ENCODE data around the gene PCTP.

PCTP gene

GRCh38 chr17:55763856-55764255 lies 13.0 kb downstream of the PCTP start:
- H3K27me3 ChIP-seq (ENCODE audit: low read length), result no peaks in the 10 kb centered on the region
- H3K27ac ChIP-seq (ENCODE audit: low read depth, low read length), result no peak overlapping the region
- no peaks in the 10 kb centered on the region for H3K9me2 ChIP-seq (replicated peaks; ENCODE audit: insufficient read depth, low read length)
- TF ChIP-seq EZH2phosphoT487 (conservative IDR thresholded peaks at IDR 0.05; ENCODE audit: low read length) (no peak), CTCF (IDR thresholded peaks at IDR 0.05; ENCODE audit: insufficient read depth, low read length, poor library complexity, severe bottlenecking) (no peak)
- no peaks in the 10 kb centered on the region for H3K79me2 ChIP-seq (ENCODE audit: insufficient read depth, low read length)
- H3K4me2 ChIP-seq (ENCODE audit: low read depth, low read length, poor library complexity, severe bottlenecking), result no peak overlapping the region
- H3K36me3 ChIP-seq (ENCODE audit: low read length), result no peaks in the 10 kb centered on the region
- H3K9me3 ChIP-seq (ENCODE audit: insufficient read depth, low read length), result no peaks in the 10 kb centered on the region
- no peaks in the 10 kb centered on the region for H4K20me1 ChIP-seq (ENCODE audit: low read depth, low read length)
- H3K4me3 ChIP-seq (ENCODE audit: insufficient read depth, low read length, poor library complexity, severe bottlenecking), result no peak overlapping the region
- H2AFZ ChIP-seq (ENCODE audit: low read depth, low read length, severe bottlenecking), result no peak overlapping the region
- no peak overlapping the region for H3K9ac ChIP-seq (ENCODE audit: low read length)
- H3F3A ChIP-seq (ENCODE audit: insufficient read depth), result no peaks in the 10 kb centered on the region

- H3K9me3 ChIP-seq (ENCODE audit: insufficient read depth, low read length), result no peaks in the 10 kb centered on the region
- H4K20me1 ChIP-seq (ENCODE audit: low read depth, low read length), result no peaks in the 10 kb centered on the region
- no peaks in the 10 kb centered on the region for H3F3A ChIP-seq (ENCODE audit: insufficient read depth)
- no peak overlapping the region for H3K27ac ChIP-seq (ENCODE audit: low read depth, low read length)
- no peaks in the 10 kb centered on the region for H3K79me2 ChIP-seq (ENCODE audit: insufficient read depth, low read length)
- TF ChIP-seq EZH2phosphoT487 (conservative IDR thresholded peaks at IDR 0.05; ENCODE audit: low read length), result no peak
- no peak for TF ChIP-seq CTCF (IDR thresholded peaks at IDR 0.05; ENCODE audit: insufficient read depth, low read length, poor library complexity, severe bottlenecking)
- no peaks in the 10 kb centered on the region for H3K27me3 ChIP-seq (ENCODE audit: low read length)
- H3K36me3 ChIP-seq (ENCODE audit: low read length), result no peaks in the 10 kb centered on the region
- H3K9me2 ChIP-seq (replicated peaks; ENCODE audit: insufficient read depth, low read length), result no peaks in the 10 kb centered on the region
- no peak overlapping the region for H2AFZ ChIP-seq (ENCODE audit: low read depth, low read length, severe bottlenecking)
- no peak overlapping the region for H3K4me3 ChIP-seq (ENCODE audit: insufficient read depth, low read length, poor library complexity, severe bottlenecking)
- H3K9ac ChIP-seq (ENCODE audit: low read length), result no peak overlapping the region
- H3K4me2 ChIP-seq (ENCODE audit: low read depth, low read length, poor library complexity, severe bottlenecking), result no peak overlapping the region
Measured at GRCh38 chr17:55764610-55765009, 13.8 kb downstream of the PCTP start.

GRCh38 chr17:55765472-55765871 lies 14.6 kb downstream of the PCTP start:
- TF ChIP-seq CTCF (IDR thresholded peaks at IDR 0.05; ENCODE audit: insufficient read depth, low read length, poor library complexity, severe bottlenecking) (no peak), EZH2phosphoT487 (conservative IDR thresholded peaks at IDR 0.05; ENCODE audit: low read length) (no peak)
- Histone ChIP-seq H3K9me3 (ENCODE audit: insufficient read depth, low read length) (no peaks in the 10 kb centered on the region), H2AFZ (ENCODE audit: low read depth, low read length, severe bottlenecking) (no peak overlapping the region), H3K4me2 (ENCODE audit: low read depth, low read length, poor library complexity, severe bottlenecking) (no peak overlapping the region), H3K4me3 (ENCODE audit: insufficient read depth, low read length, poor library complexity, severe bottlenecking) (no peak overlapping the region), H4K20me1 (ENCODE audit: low read depth, low read length) (no peaks in the 10 kb centered on the region), H3K79me2 (ENCODE audit: insufficient read depth, low read length) (no peaks in the 10 kb centered on the region), H3K27ac (ENCODE audit: low read depth, low read length) (no peak overlapping the region), H3K27me3 (ENCODE audit: low read length) (no peaks in the 10 kb centered on the region), H3F3A (ENCODE audit: insufficient read depth) (no peaks in the 10 kb centered on the region), H3K9ac (ENCODE audit: low read length) (no peak overlapping the region), H3K9me2 (replicated peaks; ENCODE audit: insufficient read depth, low read length) (no peaks in the 10 kb centered on the region), H3K36me3 (ENCODE audit: low read length) (no peaks in the 10 kb centered on the region)
